ENCODE data around the gene TNIP2. TPM values are rescaled to one million over a fixed set of nuclear protein-coding genes. Genes with fewer than 3 reads are reported as not detected.

Gene TNIP2
- total and polyA plus RNA-seq, 9 donors = 6.4 to 43.2 (median 30.5) TPM

DNA sequence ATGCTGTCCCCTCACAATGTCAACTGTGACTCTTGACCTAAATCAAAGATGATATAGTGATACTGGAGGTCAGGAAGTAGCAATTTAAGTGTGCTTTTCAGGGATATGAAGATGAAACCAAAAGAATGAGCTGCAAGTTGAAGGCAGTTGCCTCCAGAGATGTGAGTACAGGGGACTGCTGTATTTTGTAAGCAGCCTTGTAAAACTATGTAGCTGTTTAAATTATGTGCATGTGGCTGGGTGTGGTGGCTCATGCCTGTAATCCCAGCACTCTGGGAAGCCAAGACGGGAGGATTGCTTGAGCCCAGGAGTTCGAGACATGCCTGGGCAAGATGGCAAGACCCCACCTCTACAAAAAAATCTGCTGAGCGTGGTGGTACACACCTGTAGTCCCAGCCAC is 15.1 kb upstream of the TNIP2 start:
- Histone ChIP-seq H3K36me3 (no peaks in the 10 kb centered on the region), H3K4me3 (no peak overlapping the region), H3K27me3 (no peaks in the 10 kb centered on the region), H3K9me3 (no peaks in the 10 kb centered on the region), H3K27ac (no peak overlapping the region), H3K4me1 (ENCODE audit: insufficient read depth) (no peaks in the 10 kb centered on the region)
- no peak for TF ChIP-seq EP300 (IDR thresholded peaks at IDR 0.05)
- TF ChIP-seq POLR2A (IDR thresholded peaks at IDR 0.05) = no peak
- TF ChIP-seq, protein P1, sequence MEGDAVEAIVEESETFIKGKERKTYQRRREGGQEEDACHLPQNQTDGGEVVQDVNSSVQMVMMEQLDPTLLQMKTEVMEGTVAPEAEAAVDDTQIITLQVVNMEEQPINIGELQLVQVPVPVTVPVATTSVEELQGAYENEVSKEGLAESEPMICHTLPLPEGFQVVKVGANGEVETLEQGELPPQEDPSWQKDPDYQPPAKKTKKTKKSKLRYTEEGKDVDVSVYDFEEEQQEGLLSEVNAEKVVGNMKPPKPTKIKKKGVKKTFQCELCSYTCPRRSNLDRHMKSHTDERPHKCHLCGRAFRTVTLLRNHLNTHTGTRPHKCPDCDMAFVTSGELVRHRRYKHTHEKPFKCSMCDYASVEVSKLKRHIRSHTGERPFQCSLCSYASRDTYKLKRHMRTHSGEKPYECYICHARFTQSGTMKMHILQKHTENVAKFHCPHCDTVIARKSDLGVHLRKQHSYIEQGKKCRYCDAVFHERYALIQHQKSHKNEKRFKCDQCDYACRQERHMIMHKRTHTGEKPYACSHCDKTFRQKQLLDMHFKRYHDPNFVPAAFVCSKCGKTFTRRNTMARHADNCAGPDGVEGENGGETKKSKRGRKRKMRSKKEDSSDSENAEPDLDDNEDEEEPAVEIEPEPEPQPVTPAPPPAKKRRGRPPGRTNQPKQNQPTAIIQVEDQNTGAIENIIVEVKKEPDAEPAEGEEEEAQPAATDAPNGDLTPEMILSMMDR (IDR thresholded peaks at IDR 0.05) = no peak
- intact Hi-C loops (cut with DNase I) = no loop called here
- WGBS, 3 donors = 83 to 89% (median 83%) methylated on average over 3 of the region's 3 CpGs
- no peak for DNase-seq

DNA sequence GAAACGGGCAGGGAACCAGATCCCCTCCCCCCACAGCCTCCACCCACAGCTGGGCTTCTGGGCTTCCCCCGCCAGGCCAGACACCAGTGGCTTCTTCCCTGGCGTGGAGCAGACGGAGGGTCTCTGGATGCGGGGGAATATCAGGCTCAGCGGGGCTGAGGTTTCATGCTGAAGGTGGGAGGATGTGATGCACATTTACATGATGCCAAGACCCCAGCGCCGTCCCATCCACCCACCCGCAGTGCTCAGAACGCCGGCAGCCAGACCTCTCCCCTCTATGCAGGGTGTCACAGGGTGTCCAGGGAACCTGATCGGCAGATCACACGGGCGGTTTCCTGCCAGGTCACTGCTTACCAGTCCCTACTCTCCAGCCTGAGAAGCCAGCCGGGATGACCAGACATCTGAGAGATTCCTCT is 12.8 kb upstream of the TNIP2 start:
- TF ChIP-seq POLR2A (IDR thresholded peaks at IDR 0.05) (no peak), EP300 (IDR thresholded peaks at IDR 0.05) (no peak)
- TF ChIP-seq, protein P1 (IDR thresholded peaks at IDR 0.05) = no peak
- 9 to 26% (median 19%) methylated on average over 15 of the region's 15 CpGs for WGBS, 3 donors
- no peaks in the 10 kb centered on the region for H3K4me1 ChIP-seq (ENCODE audit: insufficient read depth)
- intact Hi-C loops (cut with DNase I) = loop anchor here in 2 of 4 donors (10.0 kb wide), 1 partner anchor 166 kb away; no protein-coding TSS in a partner anchor
- no peak for DNase-seq
- no peak overlapping the region for H3K4me3 ChIP-seq
- H3K27me3 ChIP-seq = no peaks in the 10 kb centered on the region
- no peaks in the 10 kb centered on the region for H3K36me3 ChIP-seq
- no peak overlapping the region for H3K27ac ChIP-seq
- H3K9me3 ChIP-seq = no peaks in the 10 kb centered on the region

DNA sequence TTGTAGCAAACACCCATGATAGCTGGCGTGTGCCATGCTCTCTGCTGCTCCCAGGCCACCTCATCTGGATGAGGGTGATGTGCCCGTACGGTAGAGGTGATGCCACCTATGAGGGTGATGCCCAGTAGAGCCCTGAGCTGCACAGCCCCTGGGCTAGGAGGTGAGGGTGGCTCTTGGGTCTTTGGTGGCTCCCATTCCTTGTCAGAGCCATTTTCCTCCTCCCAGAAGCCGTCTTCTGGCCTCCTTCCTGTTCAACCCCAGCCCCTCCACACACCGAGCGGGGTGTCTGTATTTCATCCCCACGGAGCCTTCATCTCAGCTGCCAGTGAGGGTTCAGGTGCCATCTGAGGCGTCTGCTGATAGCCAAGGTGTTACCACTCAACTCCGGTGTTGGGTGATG is 12.0 kb upstream of the TNIP2 start:
- H3K9me3 ChIP-seq = no peaks in the 10 kb centered on the region
- H3K36me3 ChIP-seq = no peaks in the 10 kb centered on the region
- no peak overlapping the region for H3K4me3 ChIP-seq
- intact Hi-C loops (cut with DNase I) = loop anchor here in 2 of 4 donors (10.0 kb wide), 1 partner anchor 167 kb away; no protein-coding TSS in a partner anchor
- 84 to 96% (median 86%) methylated on average over 9 of the region's 9 CpGs for WGBS, 3 donors
- TF ChIP-seq POLR2A (IDR thresholded peaks at IDR 0.05) (no peak), EP300 (IDR thresholded peaks at IDR 0.05) (no peak)
- TF ChIP-seq, protein P1 (IDR thresholded peaks at IDR 0.05) = no peak
- H3K27me3 ChIP-seq = no peaks in the 10 kb centered on the region
- no peak for DNase-seq
- H3K4me1 ChIP-seq (ENCODE audit: insufficient read depth) = peaks cover 2% of the 10 kb centered on the region
- H3K27ac ChIP-seq = no peak overlapping the region

DNA sequence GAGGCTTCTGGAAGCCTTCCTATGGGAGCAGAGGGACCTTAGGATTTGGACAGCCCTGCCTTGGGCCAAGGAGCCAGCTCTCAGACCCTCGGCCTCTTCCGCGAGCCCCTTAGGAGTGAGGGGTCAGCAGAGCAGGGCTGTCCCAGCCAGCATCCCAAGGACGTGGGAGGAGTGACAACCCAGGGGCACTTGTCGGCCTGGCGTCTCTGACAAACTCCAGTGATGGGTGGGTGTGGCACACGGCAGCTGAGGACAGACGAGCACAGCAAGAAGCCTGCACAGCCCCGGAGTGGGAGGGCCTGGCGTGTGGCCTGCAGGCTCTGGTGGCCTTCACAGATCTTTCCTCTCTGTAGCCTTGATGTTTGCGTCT is 11.6 kb upstream of the TNIP2 start:
- Histone ChIP-seq H3K36me3 (no peaks in the 10 kb centered on the region), H3K9me3 (no peaks in the 10 kb centered on the region), H3K4me3 (no peak overlapping the region), H3K27me3 (no peaks in the 10 kb centered on the region), H3K27ac (no peak overlapping the region), H3K4me1 (ENCODE audit: insufficient read depth) (peaks cover 2% of the 10 kb centered on the region)
- DNase-seq = no peak
- no peak for TF ChIP-seq POLR2A (IDR thresholded peaks at IDR 0.05)
- TF ChIP-seq, protein P1 (IDR thresholded peaks at IDR 0.05) = no peak
- TF ChIP-seq EP300 (IDR thresholded peaks at IDR 0.05) = no peak
- WGBS, 3 donors = 76 to 79% (median 78%) methylated on average over 11 of the region's 11 CpGs
- intact Hi-C loops (cut with DNase I) = loop anchor here in 2 of 4 donors (10.0 kb wide), 1 partner anchor 167 kb away; no protein-coding TSS in a partner anchor

Data from ovary (tissue), 9 donors.